Endothelial cell of umbilical vein (primary cell): Measurements from ENCODE around the gene ADSS1.

ENCODE experiments used
- EZH2 ChIP-seq: IDR thresholded peaks from 2 replicates; pipeline ENCODE4 v1.6.1; 2012; ENCODE audit warnings: borderline replicate concordance, low read depth, mild to moderate bottlenecking, moderate library complexity, low read length, inconsistent platforms; ENCODE audit not compliant: severe bottlenecking
- POLR2A ChIP-seq: IDR thresholded peaks from 2 replicates; pipeline ENCODE4 v1.6.1; 2012; ENCODE audit warnings: low read depth, mild to moderate bottlenecking, control low read depth, low read length
- POLR2AphosphoS5 ChIP-seq: IDR thresholded peaks from 2 replicates; pipeline ENCODE4 v1.6.1; 2012; ENCODE audit warnings: low read depth, mild to moderate bottlenecking, control low read depth, low read length, moderate library complexity; ENCODE audit not compliant: insufficient read depth
- TF ChIP-seq, protein P1 (sequence below), 2 donors: IDR thresholded peaks; 1 replicate in 1 of 2; 2 replicates in 1 of 2; pipeline ENCODE4 v1.5.1; 2011; ENCODE audit warnings: low read length in 2 of 2, mild to moderate bottlenecking in 2 of 2, moderate library complexity in 2 of 2, control low read depth in 1 of 2, inconsistent platforms in 1 of 2, low read depth in 1 of 2; ENCODE audit not compliant: insufficient read depth in 1 of 2; ENCODE audit errors: extremely low read depth in 1 of 2

DNA sequence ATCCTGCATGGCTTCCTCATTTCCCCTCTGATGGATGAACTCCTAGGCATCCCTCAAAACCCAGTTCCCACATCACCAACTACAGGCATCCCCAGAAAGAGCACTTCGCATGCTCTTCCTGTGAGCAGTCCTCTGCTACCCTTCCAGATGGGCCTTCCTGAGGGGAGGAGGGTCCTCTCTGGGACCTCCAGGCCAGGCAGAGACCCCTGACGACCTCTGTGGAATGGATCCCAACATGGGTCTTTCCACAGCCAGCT, 69.6 kb downstream of the ADSS1 start:
- TF ChIP-seq, protein P1, sequence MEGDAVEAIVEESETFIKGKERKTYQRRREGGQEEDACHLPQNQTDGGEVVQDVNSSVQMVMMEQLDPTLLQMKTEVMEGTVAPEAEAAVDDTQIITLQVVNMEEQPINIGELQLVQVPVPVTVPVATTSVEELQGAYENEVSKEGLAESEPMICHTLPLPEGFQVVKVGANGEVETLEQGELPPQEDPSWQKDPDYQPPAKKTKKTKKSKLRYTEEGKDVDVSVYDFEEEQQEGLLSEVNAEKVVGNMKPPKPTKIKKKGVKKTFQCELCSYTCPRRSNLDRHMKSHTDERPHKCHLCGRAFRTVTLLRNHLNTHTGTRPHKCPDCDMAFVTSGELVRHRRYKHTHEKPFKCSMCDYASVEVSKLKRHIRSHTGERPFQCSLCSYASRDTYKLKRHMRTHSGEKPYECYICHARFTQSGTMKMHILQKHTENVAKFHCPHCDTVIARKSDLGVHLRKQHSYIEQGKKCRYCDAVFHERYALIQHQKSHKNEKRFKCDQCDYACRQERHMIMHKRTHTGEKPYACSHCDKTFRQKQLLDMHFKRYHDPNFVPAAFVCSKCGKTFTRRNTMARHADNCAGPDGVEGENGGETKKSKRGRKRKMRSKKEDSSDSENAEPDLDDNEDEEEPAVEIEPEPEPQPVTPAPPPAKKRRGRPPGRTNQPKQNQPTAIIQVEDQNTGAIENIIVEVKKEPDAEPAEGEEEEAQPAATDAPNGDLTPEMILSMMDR (IDR thresholded peaks at IDR 0.05; ENCODE audit: extremely low read depth in 1 of 2, insufficient read depth in 1 of 2, low read depth in 1 of 2, low read length in 2 of 2), result no peak
- TF ChIP-seq EZH2 (no peak), POLR2AphosphoS5 (no peak), POLR2A (no peak)
